ENCODE measurements around the gene RAB3IL1. TPM values are rescaled to one million over a fixed set of nuclear protein-coding genes. Genes with fewer than 3 reads are reported as not detected.

The RAB3IL1 gene
- total RNA-seq, 1 experiment from 2014 or later, result 18.1 TPM

- TF ChIP-seq CTCF (IDR thresholded peaks at IDR 0.05 in 2 of 3, conservative IDR thresholded peaks at IDR 0.05 in 1 of 3; ENCODE audit: borderline replicate concordance in 1 of 3, insufficient read depth in 1 of 3, low read depth in 2 of 3, low read length in 2 of 3) (no peak), EZH2phosphoT487 (IDR thresholded peaks at IDR 0.05; ENCODE audit: borderline replicate concordance) (no peak), CBX3 (IDR thresholded peaks at IDR 0.05; ENCODE audit: low read depth) (no peak), POLR2AphosphoS5 (IDR thresholded peaks at IDR 0.05; ENCODE audit: low read depth, low read length) (no peak), YY1 (IDR thresholded peaks at IDR 0.05; ENCODE audit: extremely low read depth, insufficient replicate concordance, low read depth, low read length) (no peak)
Measured at GRCh38 chr11:61952882-61953281, 35.5 kb upstream of the RAB3IL1 start (continued).

GRCh38 chr11:61951484-61952135, 34.2 kb upstream of the RAB3IL1 start:
- H3K9me2 ChIP-seq (ENCODE audit: insufficient read depth), result no peaks in the 10 kb centered on the region
- RAD21 ChIA-PET (ENCODE audit: low non-redundant PET in 1 of 2, low total read pairs in 2 of 2, uncharacterized antibody in 2 of 2, unreplicated experiment in 2 of 2), result no interaction called here
- no TSS peak for BruUV-seq (replicated peaks)
- no peaks in the 10 kb centered on the region for H3K79me2 ChIP-seq (ENCODE audit: insufficient read depth, low read length)
- no peak overlapping the region for H3K9ac ChIP-seq (ENCODE audit: low read length)
- POLR2A ChIA-PET, result interaction anchor here (0.6 to 5.5 kb wide), 5 partner anchors 10 to 137 kb away, joined by 3 to 60 read pairs (median 6); partner anchors contain the start of gene FTH1
- no peak overlapping the region for H3K4me3 ChIP-seq (replicated peaks in 1 of 2; ENCODE audit: low read depth in 1 of 2, low read length in 2 of 2)
- H3K9me3 ChIP-seq (ENCODE audit: control insufficient read depth in 1 of 2, insufficient read depth in 1 of 2, low read depth in 1 of 2, low read length in 2 of 2), result no peaks in the 10 kb centered on the region
- no peaks in the 10 kb centered on the region for H4K20me1 ChIP-seq (ENCODE audit: insufficient read depth)
- H3K36me3 ChIP-seq (ENCODE audit: control insufficient read depth in 1 of 2, insufficient read depth in 2 of 2, low read length in 2 of 2), result no peaks in the 10 kb centered on the region
- ATAC-seq, result no peak
- no peak overlapping the region for H2AFZ ChIP-seq (ENCODE audit: low read depth, low read length, poor library complexity, severe bottlenecking)
- no peak for DNase-seq (ENCODE audit: low read depth, low spot score)
- CTCF ChIA-PET, result interaction anchor here (1.2 to 2.3 kb wide), 2 partner anchors 130 to 154 kb away, joined by 3 to 6 read pairs; no protein-coding TSS in a partner anchor
- TF ChIP-seq ZBTB33 (IDR thresholded peaks at IDR 0.05; ENCODE audit: extremely low read depth, insufficient replicate concordance, low read length) (no peak), CTCF (IDR thresholded peaks at IDR 0.05 in 2 of 3, conservative IDR thresholded peaks at IDR 0.05 in 1 of 3; ENCODE audit: borderline replicate concordance in 1 of 3, insufficient read depth in 1 of 3, low read depth in 2 of 3, low read length in 2 of 3) (no peak), YY1 (IDR thresholded peaks at IDR 0.05; ENCODE audit: extremely low read depth, insufficient replicate concordance, low read depth, low read length) (no peak), FOSL1 (IDR thresholded peaks at IDR 0.05; ENCODE audit: low read depth) (no peak), EZH2 (IDR thresholded peaks at IDR 0.05) (no peak), JUND (IDR thresholded peaks at IDR 0.05) (no peak), TCF7L2 (IDR thresholded peaks at IDR 0.05; ENCODE audit: borderline replicate concordance, extremely low read depth, insufficient read depth, insufficient read length) (no peak), SIN3A (IDR thresholded peaks at IDR 0.05; ENCODE audit: low read depth) (no peak), EZH2phosphoT487 (IDR thresholded peaks at IDR 0.05; ENCODE audit: borderline replicate concordance) (no peak), ELF1 (IDR thresholded peaks at IDR 0.05; ENCODE audit: borderline replicate concordance, low read depth) (no peak)
- intact Hi-C loops (cut with micrococcal nuclease), result no loop called here
- no peak overlapping the region; the same call in 1 of the 2 replicates for H3K27ac ChIP-seq (ENCODE audit: low read depth, low read length)
- H3K4me1 ChIP-seq (ENCODE audit: control insufficient read depth in 1 of 2, insufficient read depth in 2 of 2, low read length in 2 of 2), result peaks cover 4 to 13% of the 10 kb centered on the region in 2 experiments; a peak in 2 of 4 replicates
- no peaks in the 10 kb centered on the region for H3K27me3 ChIP-seq (ENCODE audit: insufficient read depth, low read length)
- H3K4me2 ChIP-seq (ENCODE audit: low read length), result no peak overlapping the region

Data from HCT116 (cell line).